Cerebellar nuclear complex (tissue), 1 donor: ENCODE results near the gene MEGF11.
"Not testable (repeated sequence)": the region's sequence is repeated elsewhere in the genome, so short reads cannot be mapped to it uniquely, and the experiment has no call there.

Source experiments
- DNase-seq, 2 experiments: peaks; one replicate each; lab custom pipeline; 2025; lab: John Stamatoyannopoulos, UW

MEGF11 gene

GRCh38 chr15:66003129-66003528, 250.4 kb downstream of the MEGF11 start:
- not testable (repeated sequence) for DNase-seq

GRCh38 chr15:66001717-66002426, 251.7 kb downstream of the MEGF11 start:
- no peak for DNase-seq

- DNase-seq = no peak
These were observed 252.5 kb downstream of the MEGF11 start for GRCh38 chr15:66001042-66001441.

- no peak for DNase-seq
These were observed 255.1 kb downstream of the MEGF11 start for GRCh38 chr15:65998486-65998885.

GRCh38 chr15:65996901-65997300, 256.6 kb downstream of the MEGF11 start:
- DNase-seq = no peak

GRCh38 chr15:65994832-65995231, 258.7 kb downstream of the MEGF11 start:
- no peak for DNase-seq

- DNase-seq = no peak
These were observed 259.8 kb downstream of the MEGF11 start for GRCh38 chr15:65993762-65994161.

GRCh38 chr15:65993236-65993635, 260.3 kb downstream of the MEGF11 start:
- no peak for DNase-seq

GRCh38 chr15:65991721-65992483, 261.6 kb downstream of the MEGF11 start:
- no peak for DNase-seq

- DNase-seq = no peak
These were observed 263.1 kb downstream of the MEGF11 start for GRCh38 chr15:65990298-65990981.

GRCh38 chr15:65987100-65987499, 266.4 kb downstream of the MEGF11 start:
- no peak for DNase-seq

GRCh38 chr15:65986416-65986815, 267.1 kb downstream of the MEGF11 start:
- no peak for DNase-seq

GRCh38 chr15:65985387-65985786, 268.2 kb downstream of the MEGF11 start:
- no peak for DNase-seq

- DNase-seq = no peak
These were observed 270.8 kb downstream of the MEGF11 start for GRCh38 chr15:65982627-65983322.

GRCh38 chr15:65981837-65982626, 271.5 kb downstream of the MEGF11 start:
- DNase-seq = no peak

GRCh38 chr15:65980824-65981456, 272.6 kb downstream of the MEGF11 start:
- DNase-seq = no peak

GRCh38 chr15:65979837-65980236, 273.7 kb downstream of the MEGF11 start:
- no peak for DNase-seq

GRCh38 chr15:65979316-65979715, 274.2 kb downstream of the MEGF11 start:
- no peak for DNase-seq

- DNase-seq = no peak
These were observed 275.4 kb downstream of the MEGF11 start for GRCh38 chr15:65978110-65978509.

- not testable (repeated sequence) for DNase-seq
These were observed 277.4 kb downstream of the MEGF11 start for GRCh38 chr15:65976196-65976595.

- DNase-seq = peak in 1 of 2 experiments; percentile 48
These were observed 281.9 kb downstream of the MEGF11 start for GRCh38 chr15:65971741-65971995.
